ENCODE results near the gene CLSTN2.

GRCh38 chr3:140423146-140423545 lies 488.2 kb downstream of the CLSTN2 start:
- no peak for TF ChIP-seq CTCF (conservative IDR thresholded peaks at IDR 0.05)
- no peak for TF ChIP-seq EZH2 (IDR thresholded peaks at IDR 0.05; ENCODE audit: low read depth)

Data from PC-9 (cell line).